ENCODE data around the gene GPBAR1. TPM values are rescaled to one million over a fixed set of nuclear protein-coding genes. Genes with fewer than 3 reads are reported as not detected.

GPBAR1 gene
- total RNA-seq, 1 experiment from 2014 or later = 0.20 TPM

DNA sequence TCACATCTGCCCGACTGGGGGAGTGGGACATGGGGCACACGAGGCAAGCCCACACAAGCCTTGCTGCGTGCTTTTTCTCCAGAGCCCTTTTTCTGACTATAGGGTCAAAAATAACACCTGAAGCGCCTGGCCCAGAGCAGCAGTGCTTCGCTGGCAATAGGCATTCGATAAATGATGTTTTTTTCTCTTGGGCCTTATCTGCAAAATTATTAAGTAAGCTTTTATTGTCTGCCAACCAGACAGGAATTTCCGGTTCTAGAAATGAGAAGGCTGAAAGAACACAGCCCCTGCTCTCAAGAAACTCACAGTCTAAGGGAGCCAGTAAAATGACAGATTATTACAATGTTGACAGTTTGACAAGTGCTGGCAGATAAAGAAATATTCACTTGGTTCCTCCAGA, 34.2 kb downstream of the GPBAR1 start:
- POLR2A ChIA-PET = interaction anchor here (1.0 kb wide), 1 partner anchor 130 kb away, joined by 3 read pairs; no protein-coding TSS in a partner anchor
- TF ChIP-seq ATF1 (CRISPR knock-in tag; IDR thresholded peaks at IDR 0.05) (no peak), ELF4 (CRISPR knock-in tag; IDR thresholded peaks at IDR 0.05; ENCODE audit: low read depth) (no peak), PRRX2 (CRISPR knock-in tag; IDR thresholded peaks at IDR 0.05) (no peak), ZNF281 (CRISPR knock-in tag; IDR thresholded peaks at IDR 0.05) (no peak)
- TF ChIP-seq, protein P1, sequence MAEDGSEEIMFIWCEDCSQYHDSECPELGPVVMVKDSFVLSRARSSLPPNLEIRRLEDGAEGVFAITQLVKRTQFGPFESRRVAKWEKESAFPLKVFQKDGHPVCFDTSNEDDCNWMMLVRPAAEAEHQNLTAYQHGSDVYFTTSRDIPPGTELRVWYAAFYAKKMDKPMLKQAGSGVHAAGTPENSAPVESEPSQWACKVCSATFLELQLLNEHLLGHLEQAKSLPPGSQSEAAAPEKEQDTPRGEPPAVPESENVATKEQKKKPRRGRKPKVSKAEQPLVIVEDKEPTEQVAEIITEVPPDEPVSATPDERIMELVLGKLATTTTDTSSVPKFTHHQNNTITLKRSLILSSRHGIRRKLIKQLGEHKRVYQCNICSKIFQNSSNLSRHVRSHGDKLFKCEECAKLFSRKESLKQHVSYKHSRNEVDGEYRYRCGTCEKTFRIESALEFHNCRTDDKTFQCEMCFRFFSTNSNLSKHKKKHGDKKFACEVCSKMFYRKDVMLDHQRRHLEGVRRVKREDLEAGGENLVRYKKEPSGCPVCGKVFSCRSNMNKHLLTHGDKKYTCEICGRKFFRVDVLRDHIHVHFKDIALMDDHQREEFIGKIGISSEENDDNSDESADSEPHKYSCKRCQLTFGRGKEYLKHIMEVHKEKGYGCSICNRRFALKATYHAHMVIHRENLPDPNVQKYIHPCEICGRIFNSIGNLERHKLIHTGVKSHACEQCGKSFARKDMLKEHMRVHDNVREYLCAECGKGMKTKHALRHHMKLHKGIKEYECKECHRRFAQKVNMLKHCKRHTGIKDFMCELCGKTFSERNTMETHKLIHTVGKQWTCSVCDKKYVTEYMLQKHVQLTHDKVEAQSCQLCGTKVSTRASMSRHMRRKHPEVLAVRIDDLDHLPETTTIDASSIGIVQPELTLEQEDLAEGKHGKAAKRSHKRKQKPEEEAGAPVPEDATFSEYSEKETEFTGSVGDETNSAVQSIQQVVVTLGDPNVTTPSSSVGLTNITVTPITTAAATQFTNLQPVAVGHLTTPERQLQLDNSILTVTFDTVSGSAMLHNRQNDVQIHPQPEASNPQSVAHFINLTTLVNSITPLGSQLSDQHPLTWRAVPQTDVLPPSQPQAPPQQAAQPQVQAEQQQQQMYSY (CRISPR knock-in tag; IDR thresholded peaks at IDR 0.05) = no peak
- TF ChIP-seq, protein P2, sequence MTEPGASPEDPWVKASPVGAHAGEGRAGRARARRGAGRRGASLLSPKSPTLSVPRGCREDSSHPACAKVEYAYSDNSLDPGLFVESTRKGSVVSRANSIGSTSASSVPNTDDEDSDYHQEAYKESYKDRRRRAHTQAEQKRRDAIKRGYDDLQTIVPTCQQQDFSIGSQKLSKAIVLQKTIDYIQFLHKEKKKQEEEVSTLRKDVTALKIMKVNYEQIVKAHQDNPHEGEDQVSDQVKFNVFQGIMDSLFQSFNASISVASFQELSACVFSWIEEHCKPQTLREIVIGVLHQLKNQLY (CRISPR knock-in tag; IDR thresholded peaks at IDR 0.05) = no peak
- no peak for DNase-seq (ENCODE audit: low spot score)
- no peak overlapping the region for H3K4me3 Mint-ChIP-seq
- no peaks in the 10 kb centered on the region for H3K9me3 Mint-ChIP-seq
- CTCF ChIA-PET = interaction anchor here (0.7 to 3.6 kb wide), 4 partner anchors 12 to 101 kb away, joined by 4 to 17 read pairs (median 12); partner anchors contain the start of gene CATIP
- peaks cover 43% of the 10 kb centered on the region for H3K4me1 Mint-ChIP-seq
- no peak overlapping the region for H3K27ac Mint-ChIP-seq
- no peak for ATAC-seq
- no peaks in the 10 kb centered on the region for H3K36me3 Mint-ChIP-seq
- H3K27me3 Mint-ChIP-seq (ENCODE audit: low read depth) = peaks cover 4% of the 10 kb centered on the region; the same call in 1 of the 2 replicates

- peaks cover 36% of the 10 kb centered on the region for H3K4me1 Mint-ChIP-seq
- DNase-seq (ENCODE audit: low spot score) (no peak), ATAC-seq (no peak)
- H3K36me3 Mint-ChIP-seq = no peaks in the 10 kb centered on the region
- H3K4me3 Mint-ChIP-seq = no peak overlapping the region
- ChIA-PET CTCF (interaction anchor here (0.8 to 3.6 kb wide), 4 partner anchors 61 to 100 kb away, joined by 3 to 17 read pairs (median 10); partner anchors contain the start of gene CATIP), POLR2A (interaction anchor here (1.2 kb wide), 1 partner anchor 26 kb away, joined by 3 read pairs; the partner anchor contains the start of genes AAMP and PNKD)
- no peaks in the 10 kb centered on the region for H3K9me3 Mint-ChIP-seq
- H3K27ac Mint-ChIP-seq = no peak overlapping the region
- H3K27me3 Mint-ChIP-seq (ENCODE audit: low read depth) = peaks cover 4% of the 10 kb centered on the region; the same call in 1 of the 2 replicates
- TF ChIP-seq, protein P3, sequence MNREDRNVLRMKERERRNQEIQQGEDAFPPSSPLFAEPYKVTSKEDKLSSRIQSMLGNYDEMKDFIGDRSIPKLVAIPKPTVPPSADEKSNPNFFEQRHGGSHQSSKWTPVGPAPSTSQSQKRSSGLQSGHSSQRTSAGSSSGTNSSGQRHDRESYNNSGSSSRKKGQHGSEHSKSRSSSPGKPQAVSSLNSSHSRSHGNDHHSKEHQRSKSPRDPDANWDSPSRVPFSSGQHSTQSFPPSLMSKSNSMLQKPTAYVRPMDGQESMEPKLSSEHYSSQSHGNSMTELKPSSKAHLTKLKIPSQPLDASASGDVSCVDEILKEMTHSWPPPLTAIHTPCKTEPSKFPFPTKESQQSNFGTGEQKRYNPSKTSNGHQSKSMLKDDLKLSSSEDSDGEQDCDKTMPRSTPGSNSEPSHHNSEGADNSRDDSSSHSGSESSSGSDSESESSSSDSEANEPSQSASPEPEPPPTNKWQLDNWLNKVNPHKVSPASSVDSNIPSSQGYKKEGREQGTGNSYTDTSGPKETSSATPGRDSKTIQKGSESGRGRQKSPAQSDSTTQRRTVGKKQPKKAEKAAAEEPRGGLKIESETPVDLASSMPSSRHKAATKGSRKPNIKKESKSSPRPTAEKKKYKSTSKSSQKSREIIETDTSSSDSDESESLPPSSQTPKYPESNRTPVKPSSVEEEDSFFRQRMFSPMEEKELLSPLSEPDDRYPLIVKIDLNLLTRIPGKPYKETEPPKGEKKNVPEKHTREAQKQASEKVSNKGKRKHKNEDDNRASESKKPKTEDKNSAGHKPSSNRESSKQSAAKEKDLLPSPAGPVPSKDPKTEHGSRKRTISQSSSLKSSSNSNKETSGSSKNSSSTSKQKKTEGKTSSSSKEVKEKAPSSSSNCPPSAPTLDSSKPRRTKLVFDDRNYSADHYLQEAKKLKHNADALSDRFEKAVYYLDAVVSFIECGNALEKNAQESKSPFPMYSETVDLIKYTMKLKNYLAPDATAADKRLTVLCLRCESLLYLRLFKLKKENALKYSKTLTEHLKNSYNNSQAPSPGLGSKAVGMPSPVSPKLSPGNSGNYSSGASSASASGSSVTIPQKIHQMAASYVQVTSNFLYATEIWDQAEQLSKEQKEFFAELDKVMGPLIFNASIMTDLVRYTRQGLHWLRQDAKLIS (CRISPR knock-in tag; IDR thresholded peaks at IDR 0.05; ENCODE audit: borderline replicate concordance) = no peak
- TF ChIP-seq ZNF219 (CRISPR knock-in tag; IDR thresholded peaks at IDR 0.05; ENCODE audit: borderline replicate concordance) (no peak), ERG (CRISPR knock-in tag; IDR thresholded peaks at IDR 0.05) (no peak), SMAD4 (CRISPR knock-in tag; IDR thresholded peaks at IDR 0.05) (no peak), HMGA2 (CRISPR knock-in tag; IDR thresholded peaks at IDR 0.05) (no peak), ATF1 (CRISPR knock-in tag; IDR thresholded peaks at IDR 0.05) (no peak), NFYB (CRISPR knock-in tag; conservative IDR thresholded peaks at IDR 0.05; ENCODE audit: low read depth) (no peak), KAT7 (CRISPR knock-in tag; IDR thresholded peaks at IDR 0.05; ENCODE audit: borderline replicate concordance) (no peak), MYBL2 (CRISPR knock-in tag; IDR thresholded peaks at IDR 0.05) (no peak), ZNF416 (CRISPR knock-in tag; IDR thresholded peaks at IDR 0.05) (no peak), ZNF263 (CRISPR knock-in tag; IDR thresholded peaks at IDR 0.05; ENCODE audit: low read depth) (no peak), TCF7 (CRISPR knock-in tag; IDR thresholded peaks at IDR 0.05; ENCODE audit: low read depth) (no peak)
- TF ChIP-seq, protein P4, sequence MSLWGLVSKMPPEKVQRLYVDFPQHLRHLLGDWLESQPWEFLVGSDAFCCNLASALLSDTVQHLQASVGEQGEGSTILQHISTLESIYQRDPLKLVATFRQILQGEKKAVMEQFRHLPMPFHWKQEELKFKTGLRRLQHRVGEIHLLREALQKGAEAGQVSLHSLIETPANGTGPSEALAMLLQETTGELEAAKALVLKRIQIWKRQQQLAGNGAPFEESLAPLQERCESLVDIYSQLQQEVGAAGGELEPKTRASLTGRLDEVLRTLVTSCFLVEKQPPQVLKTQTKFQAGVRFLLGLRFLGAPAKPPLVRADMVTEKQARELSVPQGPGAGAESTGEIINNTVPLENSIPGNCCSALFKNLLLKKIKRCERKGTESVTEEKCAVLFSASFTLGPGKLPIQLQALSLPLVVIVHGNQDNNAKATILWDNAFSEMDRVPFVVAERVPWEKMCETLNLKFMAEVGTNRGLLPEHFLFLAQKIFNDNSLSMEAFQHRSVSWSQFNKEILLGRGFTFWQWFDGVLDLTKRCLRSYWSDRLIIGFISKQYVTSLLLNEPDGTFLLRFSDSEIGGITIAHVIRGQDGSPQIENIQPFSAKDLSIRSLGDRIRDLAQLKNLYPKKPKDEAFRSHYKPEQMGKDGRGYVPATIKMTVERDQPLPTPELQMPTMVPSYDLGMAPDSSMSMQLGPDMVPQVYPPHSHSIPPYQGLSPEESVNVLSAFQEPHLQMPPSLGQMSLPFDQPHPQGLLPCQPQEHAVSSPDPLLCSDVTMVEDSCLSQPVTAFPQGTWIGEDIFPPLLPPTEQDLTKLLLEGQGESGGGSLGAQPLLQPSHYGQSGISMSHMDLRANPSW (CRISPR knock-in tag; conservative IDR thresholded peaks at IDR 0.05; ENCODE audit: low read depth) = no peak
These were observed 35.4 kb downstream of the GPBAR1 start for GRCh38 chr2:218296200-218296599.
